ENCODE data around the gene TGFBR2. TPM values are rescaled to one million over a fixed set of nuclear protein-coding genes. Genes with fewer than 3 reads are reported as not detected.

Gene TGFBR2
- total and polyA plus RNA-seq, 3 experiments from 2014 or later: 55.3 to 108 (median 56.3) TPM

DNA sequence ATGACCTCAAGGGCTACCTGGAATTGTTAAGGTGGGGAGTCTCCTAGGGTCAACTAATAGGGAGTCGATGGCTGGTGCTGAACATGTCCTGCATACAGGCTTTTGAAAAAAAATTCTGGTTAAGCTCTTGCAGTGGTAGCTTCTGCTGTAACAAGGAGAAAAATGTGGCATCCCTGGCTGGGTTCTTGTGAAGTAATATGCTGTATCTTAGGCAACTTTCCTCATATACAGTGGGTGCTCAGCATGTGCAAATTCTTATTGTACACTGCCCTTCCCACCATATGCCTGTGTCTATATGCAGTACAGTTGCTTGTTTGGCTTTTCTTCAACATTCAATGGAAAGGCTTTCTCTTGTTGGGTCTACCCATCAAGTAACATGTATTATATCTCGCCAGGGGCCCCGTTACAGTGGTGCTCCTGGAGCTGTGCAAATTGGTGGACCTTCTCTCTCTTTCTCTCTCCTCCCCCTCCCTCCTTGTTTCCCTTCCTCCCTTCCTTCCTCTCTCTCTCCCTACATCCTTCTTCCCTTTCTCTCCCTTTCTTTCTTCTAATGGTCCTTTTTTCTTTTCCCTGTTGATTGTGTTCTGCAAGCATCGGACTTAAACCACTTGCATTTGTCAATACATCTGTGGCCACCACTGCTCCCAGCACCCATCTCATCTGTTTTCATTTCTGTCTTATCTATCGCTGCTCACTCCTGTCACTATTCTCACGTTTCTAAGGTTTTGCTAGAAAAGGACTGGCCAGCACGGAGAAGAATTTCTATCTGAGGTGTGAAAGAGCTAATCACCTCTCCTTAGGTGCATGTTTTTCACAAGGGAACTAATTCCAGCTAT, 35.2 kb downstream of the TGFBR2 start:
- POLR2A ChIA-PET: interaction anchor here (0.7 to 2.0 kb wide), 5 partner anchors 10 to 35 kb away, joined by 3 to 9 read pairs (median 8); partner anchors contain the start of gene TGFBR2
- no peak for DNase-seq
- peak overlapping the region; percentile 1 to 80 (median 67) for H3K4me3 Mint-ChIP-seq
- no peaks in the 10 kb centered on the region for H3K27me3 Mint-ChIP-seq
- CTCF ChIA-PET: interaction anchor here (1.4 to 3.7 kb wide), 3 partner anchors 9 to 14 kb away, joined by 5 to 15 read pairs (median 9); no protein-coding TSS in a partner anchor
- H3K4me1 Mint-ChIP-seq: peaks cover 94 to 100% (median 99%) of the 10 kb centered on the region in 3 donors
- Histone ChIP-seq H3K4me3 (ENCODE audit: low read length) (peak overlapping the region; percentile 10), H3K36me3 (ENCODE audit: insufficient read depth, low read length) (peaks cover 9% of the 10 kb centered on the region), H3K4me1 (ENCODE audit: insufficient read depth, low read length) (peaks cover 100% of the 10 kb centered on the region), H3K27me3 (ENCODE audit: insufficient read depth, low read length, poor library complexity, severe bottlenecking) (no peaks in the 10 kb centered on the region), H3K27ac (ENCODE audit: low read depth, low read length) (no peak overlapping the region), H3K9me3 (ENCODE audit: low read length) (no peaks in the 10 kb centered on the region)
- peak overlapping the region; percentile 52 to 98 (median 90) for H3K27ac Mint-ChIP-seq
- peaks cover 5 to 25% (median 11%) of the 10 kb centered on the region in 3 donors for H3K36me3 Mint-ChIP-seq
- no peaks in the 10 kb centered on the region for H3K9me3 Mint-ChIP-seq

DNA sequence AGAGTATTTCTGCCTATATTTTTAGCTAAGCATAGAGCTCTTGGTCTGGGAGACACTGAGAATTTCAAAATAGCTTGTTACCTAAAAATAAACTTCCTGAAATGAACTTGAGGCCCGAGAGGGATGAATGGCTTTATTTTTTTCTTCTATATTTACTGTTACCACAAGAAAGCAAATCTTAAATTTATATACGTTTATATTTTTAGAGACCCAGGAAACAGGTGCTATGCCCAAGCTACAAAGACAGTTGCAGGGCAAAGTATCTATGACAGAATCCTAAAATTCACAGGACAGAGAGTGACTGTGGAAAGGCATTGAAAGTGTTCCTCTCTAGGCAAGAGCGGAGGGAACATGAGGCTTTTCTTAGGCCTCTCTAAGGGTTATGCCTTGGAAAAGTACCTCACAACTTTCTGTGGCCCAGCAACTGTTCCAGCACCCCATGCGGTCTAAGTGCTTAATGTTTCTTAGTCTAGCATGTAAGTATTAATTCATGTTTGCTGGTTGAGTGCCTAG, 36.5 kb downstream of the TGFBR2 start:
- POLR2A ChIA-PET: interaction anchor here (0.6 to 2.0 kb wide), 8 partner anchors 11 to 143 kb away, joined by 3 to 9 read pairs (median 4); partner anchors contain the start of gene TGFBR2
- no peak overlapping the region for H3K4me3 ChIP-seq (ENCODE audit: low read length)
- peak overlapping the region; percentile 5 for H3K27ac ChIP-seq (ENCODE audit: low read depth, low read length)

DNA sequence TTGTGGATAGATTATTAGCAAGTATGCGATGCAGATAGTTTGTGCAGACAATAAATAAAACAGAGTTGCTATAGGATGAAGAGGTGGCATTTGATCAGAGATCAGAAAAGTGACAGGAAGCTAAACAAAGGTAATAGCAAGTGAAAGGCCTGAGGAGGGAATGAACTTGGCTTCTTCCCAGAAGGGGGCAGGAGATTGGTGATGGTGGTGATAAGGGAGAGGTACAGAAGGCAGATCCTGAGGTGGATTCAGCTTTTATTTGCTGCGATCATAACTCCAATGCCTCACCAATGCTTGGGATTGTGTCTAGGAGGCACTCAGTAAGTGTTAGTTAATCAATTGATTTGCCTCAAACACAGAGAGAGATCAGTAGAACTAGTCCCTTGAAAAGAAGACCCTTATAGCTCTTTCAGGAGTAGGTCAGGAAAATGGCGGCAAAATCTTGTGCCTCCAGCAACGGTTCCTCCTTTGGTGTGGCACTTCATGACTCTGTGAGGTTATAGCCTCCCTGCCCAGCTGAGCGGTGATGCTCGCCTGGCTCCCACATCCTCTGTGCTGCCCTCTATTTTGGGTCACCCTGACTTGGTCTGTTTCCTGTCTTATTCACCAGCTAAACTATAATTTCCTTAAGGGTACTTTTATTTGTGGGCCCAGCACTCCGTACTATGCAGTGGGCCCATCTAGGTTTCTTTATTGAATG, 37.5 kb downstream of the TGFBR2 start:
- peaks cover 26% of the 10 kb centered on the region for H3K36me3 ChIP-seq (ENCODE audit: insufficient read depth, low read length)
- H3K4me3 ChIP-seq (ENCODE audit: low read length): peak overlapping the region; percentile 33
- peaks cover 91 to 100% (median 98%) of the 10 kb centered on the region in 3 donors for H3K4me1 Mint-ChIP-seq
- H3K9me3 ChIP-seq (ENCODE audit: low read length): no peaks in the 10 kb centered on the region
- peaks cover 98% of the 10 kb centered on the region for H3K4me1 ChIP-seq (ENCODE audit: insufficient read depth, low read length)
- H3K27ac ChIP-seq (ENCODE audit: low read depth, low read length): peak overlapping the region; percentile 38
- ChIA-PET POLR2A (interaction anchor here (0.5 to 2.1 kb wide), 12 partner anchors 10 to 48 kb away, joined by 3 to 14 read pairs (median 5); partner anchors contain the start of gene TGFBR2), CTCF (interaction anchor here (0.7 to 3.7 kb wide), 9 partner anchors 10 to 38 kb away, joined by 3 to 15 read pairs (median 3); partner anchors contain the start of gene TGFBR2)
- no peaks in the 10 kb centered on the region for H3K27me3 ChIP-seq (ENCODE audit: insufficient read depth, low read length, poor library complexity, severe bottlenecking)
- H3K36me3 Mint-ChIP-seq: peaks cover 5 to 38% (median 19%) of the 10 kb centered on the region in 3 donors
- no peaks in the 10 kb centered on the region for H3K27me3 Mint-ChIP-seq
- peak; percentile 31 to 77 (median 44) for DNase-seq
- no peaks in the 10 kb centered on the region for H3K9me3 Mint-ChIP-seq
- peak overlapping the region; percentile 56 to 80 (median 66) for H3K4me3 Mint-ChIP-seq
- H3K27ac Mint-ChIP-seq: peak overlapping the region; percentile 83 to 98 (median 90)

More for the DNA sequence above, 36.5 kb downstream of the TGFBR2 start:
- Mint-ChIP-seq H3K4me1 (peaks cover 92 to 100% (median 98%) of the 10 kb centered on the region in 3 donors), H3K9me3 (no peaks in the 10 kb centered on the region), H3K4me3 (peak overlapping the region in 6 of 7 donors; percentile 62 to 80 (median 66)), H3K27me3 (no peaks in the 10 kb centered on the region), H3K27ac (peak overlapping the region; percentile 83 to 98 (median 90)), H3K36me3 (peaks cover 0 to 28% (median 12%) of the 10 kb centered on the region in 3 donors)
- DNase-seq: no peak
- Histone ChIP-seq H3K4me1 (ENCODE audit: insufficient read depth, low read length) (peaks cover 98% of the 10 kb centered on the region), H3K36me3 (ENCODE audit: insufficient read depth, low read length) (peaks cover 16% of the 10 kb centered on the region), H3K9me3 (ENCODE audit: low read length) (no peaks in the 10 kb centered on the region), H3K27me3 (ENCODE audit: insufficient read depth, low read length, poor library complexity, severe bottlenecking) (no peaks in the 10 kb centered on the region)
- CTCF ChIA-PET: interaction anchor here (1.3 to 3.7 kb wide), 4 partner anchors 11 to 32 kb away, joined by 3 to 15 read pairs (median 7); no protein-coding TSS in a partner anchor

DNA sequence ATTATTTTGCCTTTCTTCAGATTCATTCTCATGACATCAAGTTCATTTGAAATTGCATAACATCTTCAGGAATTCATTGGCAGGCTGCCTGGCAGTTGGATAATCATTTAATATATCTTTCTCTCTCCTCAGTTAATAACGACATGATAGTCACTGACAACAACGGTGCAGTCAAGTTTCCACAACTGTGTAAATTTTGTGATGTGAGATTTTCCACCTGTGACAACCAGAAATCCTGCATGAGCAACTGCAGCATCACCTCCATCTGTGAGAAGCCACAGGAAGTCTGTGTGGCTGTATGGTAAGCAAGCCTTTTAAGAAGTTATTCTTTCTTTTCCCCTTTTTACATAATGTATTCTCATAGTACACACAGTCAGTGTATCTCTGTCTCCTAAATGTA, 38.2 kb downstream of the TGFBR2 start:
- peak overlapping the region; percentile 9 for H3K4me3 ChIP-seq (ENCODE audit: low read length)

DNA sequence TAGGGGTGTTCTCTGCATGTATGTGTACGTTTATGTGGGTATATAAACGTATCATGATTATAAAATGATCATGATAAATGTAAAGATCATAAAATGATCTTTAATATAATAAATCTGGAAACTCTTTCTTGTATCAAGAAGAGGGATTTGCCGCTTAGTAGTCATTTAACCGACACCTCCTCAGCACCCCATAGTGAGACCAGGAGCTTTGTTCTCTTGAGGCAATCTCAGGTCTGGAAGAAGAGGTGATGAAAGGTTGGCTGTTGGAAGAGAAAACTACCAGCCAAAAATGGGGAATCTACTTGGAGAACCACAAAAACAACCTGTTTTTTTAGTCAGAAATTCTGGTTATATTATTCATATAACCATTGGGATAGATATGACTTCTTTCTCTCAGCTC, 38.7 kb downstream of the TGFBR2 start:
- H3K27ac ChIP-seq (ENCODE audit: low read depth, low read length): peak overlapping the region; percentile 38
- H3K4me3 Mint-ChIP-seq: peak overlapping the region; percentile 56 to 80 (median 66)
- peaks cover 98% of the 10 kb centered on the region for H3K4me1 ChIP-seq (ENCODE audit: insufficient read depth, low read length)
- H3K27me3 Mint-ChIP-seq: no peaks in the 10 kb centered on the region
- H3K4me3 ChIP-seq (ENCODE audit: low read length): no peak overlapping the region
- peaks cover 36% of the 10 kb centered on the region for H3K36me3 ChIP-seq (ENCODE audit: insufficient read depth, low read length)
- no peaks in the 10 kb centered on the region for H3K27me3 ChIP-seq (ENCODE audit: insufficient read depth, low read length, poor library complexity, severe bottlenecking)
- peak overlapping the region; percentile 83 to 98 (median 90) for H3K27ac Mint-ChIP-seq
- H3K9me3 ChIP-seq (ENCODE audit: low read length): no peaks in the 10 kb centered on the region
- ChIA-PET CTCF (interaction anchor here (1.1 kb wide), 1 partner anchor 13 kb away, joined by 4 read pairs; no protein-coding TSS in a partner anchor), POLR2A (interaction anchor here (0.7 to 2.1 kb wide), 5 partner anchors 9 to 30 kb away, joined by 4 to 14 read pairs (median 5); no protein-coding TSS in a partner anchor)
- H3K36me3 Mint-ChIP-seq: peaks cover 8 to 50% (median 27%) of the 10 kb centered on the region in 3 donors
- H3K4me1 Mint-ChIP-seq: peaks cover 88 to 100% (median 98%) of the 10 kb centered on the region in 3 donors
- H3K9me3 Mint-ChIP-seq: no peaks in the 10 kb centered on the region
- DNase-seq: no peak

More for the DNA sequence above, 38.2 kb downstream of the TGFBR2 start:
- ChIA-PET CTCF (interaction anchor here (0.7 to 3.7 kb wide), 7 partner anchors 11 to 38 kb away, joined by 3 to 15 read pairs (median 3); partner anchors contain the start of gene TGFBR2), POLR2A (interaction anchor here (0.5 to 2.1 kb wide), 13 partner anchors 9 to 43 kb away, joined by 3 to 14 read pairs (median 5); partner anchors contain the start of gene TGFBR2)
- Mint-ChIP-seq H3K27me3 (no peaks in the 10 kb centered on the region), H3K4me1 (peaks cover 89 to 100% (median 98%) of the 10 kb centered on the region in 3 donors), H3K9me3 (no peaks in the 10 kb centered on the region), H3K4me3 (peak overlapping the region; percentile 56 to 80 (median 66)), H3K36me3 (peaks cover 8 to 45% (median 23%) of the 10 kb centered on the region in 3 donors), H3K27ac (peak overlapping the region; percentile 83 to 98 (median 90))
- Histone ChIP-seq H3K4me1 (ENCODE audit: insufficient read depth, low read length) (peaks cover 98% of the 10 kb centered on the region), H3K27me3 (ENCODE audit: insufficient read depth, low read length, poor library complexity, severe bottlenecking) (no peaks in the 10 kb centered on the region), H3K27ac (ENCODE audit: low read depth, low read length) (peak overlapping the region; percentile 38), H3K9me3 (ENCODE audit: low read length) (no peaks in the 10 kb centered on the region), H3K36me3 (ENCODE audit: insufficient read depth, low read length) (peaks cover 31% of the 10 kb centered on the region)
- peak; percentile 34 to 78 (median 68) for DNase-seq

DNA sequence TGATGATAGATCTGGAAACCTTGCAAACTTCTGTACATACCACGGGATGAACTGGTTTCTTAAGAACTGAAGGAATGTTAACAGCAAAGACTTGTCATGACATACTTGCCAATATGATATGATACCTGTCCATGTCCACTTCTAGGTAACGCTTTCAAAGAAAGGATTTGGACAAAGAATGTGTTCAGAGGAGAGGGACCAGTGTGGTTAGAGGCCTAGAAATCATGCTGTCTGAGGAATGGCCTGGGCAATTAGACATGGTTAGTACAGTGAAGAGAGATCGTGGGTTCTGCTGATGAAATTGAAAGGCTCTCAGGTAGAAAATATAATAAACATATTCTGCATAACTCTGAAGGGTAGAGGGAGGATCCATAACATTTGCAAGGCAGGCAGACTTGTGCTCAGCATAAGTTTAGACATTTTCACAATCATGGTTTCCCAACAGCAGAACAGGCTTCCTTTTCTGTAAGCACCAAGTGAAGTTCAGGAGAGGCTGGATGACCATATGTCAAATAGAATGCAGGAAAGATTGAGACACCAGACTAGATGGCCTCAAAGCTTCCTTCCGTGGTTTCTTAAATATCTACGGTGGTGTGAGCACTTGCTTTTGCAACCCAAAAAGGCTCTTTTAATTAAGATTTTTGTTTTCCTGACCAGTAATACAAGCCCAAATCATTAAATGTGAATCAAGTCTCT, 39.9 kb downstream of the TGFBR2 start:
- H3K4me1 Mint-ChIP-seq: peaks cover 86 to 100% (median 98%) of the 10 kb centered on the region in 3 donors
- peaks cover 8 to 62% (median 39%) of the 10 kb centered on the region in 3 donors for H3K36me3 Mint-ChIP-seq
- ChIA-PET POLR2A (interaction anchor here (1.2 to 1.9 kb wide), 4 partner anchors 9 to 35 kb away, joined by 4 to 6 read pairs (median 6); no protein-coding TSS in a partner anchor), CTCF (interaction anchor here (1.9 kb wide), 1 partner anchor 17 kb away, joined by 4 read pairs; no protein-coding TSS in a partner anchor)
- no peak overlapping the region for H3K27ac ChIP-seq (ENCODE audit: low read depth, low read length)
- H3K36me3 ChIP-seq (ENCODE audit: insufficient read depth, low read length): peaks cover 48% of the 10 kb centered on the region
- DNase-seq: no peak
- no peaks in the 10 kb centered on the region for H3K27me3 ChIP-seq (ENCODE audit: insufficient read depth, low read length, poor library complexity, severe bottlenecking)
- H3K9me3 ChIP-seq (ENCODE audit: low read length): no peaks in the 10 kb centered on the region
- peak overlapping the region; percentile 16 for H3K4me3 ChIP-seq (ENCODE audit: low read length)
- peak overlapping the region; percentile 85 to 98 (median 92) for H3K27ac Mint-ChIP-seq
- peak overlapping the region in 6 of 7 donors; percentile 53 to 79 (median 62) for H3K4me3 Mint-ChIP-seq
- H3K4me1 ChIP-seq (ENCODE audit: insufficient read depth, low read length): peaks cover 98% of the 10 kb centered on the region
- H3K27me3 Mint-ChIP-seq: no peaks in the 10 kb centered on the region
- no peaks in the 10 kb centered on the region for H3K9me3 Mint-ChIP-seq

Measured in CD8-positive, alpha-beta memory T cell (primary cell).